Measurements from ENCODE around the gene SEC16A.

SEC16A gene

DNA sequence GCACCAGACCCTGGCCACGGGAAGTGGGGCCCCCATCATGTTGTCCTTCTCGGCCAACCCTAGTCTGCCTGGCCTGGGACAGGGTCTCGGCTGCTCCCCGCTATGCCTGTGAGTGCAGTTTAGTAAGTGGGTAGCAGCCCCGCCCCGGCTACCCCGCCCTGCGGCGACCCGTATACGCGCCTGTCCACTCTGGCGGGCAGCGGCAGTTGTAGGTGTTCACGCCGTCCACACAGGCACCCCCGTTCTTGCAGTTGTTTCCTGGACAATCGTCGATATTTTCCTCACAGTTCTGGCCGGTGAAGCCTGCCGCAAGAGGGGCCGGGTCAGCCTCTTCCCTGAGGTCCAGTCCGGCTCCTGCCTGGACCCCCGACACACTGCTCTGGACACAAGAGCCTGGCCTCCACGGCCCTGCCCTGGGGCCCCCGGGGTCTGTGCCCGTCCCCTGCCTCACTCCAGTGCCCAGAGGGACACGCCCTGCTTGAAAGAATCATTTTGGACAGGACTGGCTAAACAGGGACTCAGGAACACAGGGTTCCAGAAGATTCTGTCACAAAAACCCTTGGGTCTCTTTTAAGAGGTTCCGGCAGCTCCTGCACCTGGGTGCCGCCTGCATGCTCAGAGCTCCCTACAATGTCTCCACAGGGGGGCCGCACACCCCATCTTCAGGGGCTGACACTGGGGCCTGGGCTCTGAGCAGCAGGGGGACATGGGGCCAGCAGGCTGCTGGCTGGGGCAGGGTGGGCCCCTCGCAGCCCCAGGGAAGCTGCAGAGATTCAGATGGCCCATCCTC, 36.6 kb upstream of the SEC16A start:
- no peak for DNase-seq

GRCh38 chr9:136518623-136519022, 35.8 kb upstream of the SEC16A start:
- no peak for DNase-seq

DNA sequence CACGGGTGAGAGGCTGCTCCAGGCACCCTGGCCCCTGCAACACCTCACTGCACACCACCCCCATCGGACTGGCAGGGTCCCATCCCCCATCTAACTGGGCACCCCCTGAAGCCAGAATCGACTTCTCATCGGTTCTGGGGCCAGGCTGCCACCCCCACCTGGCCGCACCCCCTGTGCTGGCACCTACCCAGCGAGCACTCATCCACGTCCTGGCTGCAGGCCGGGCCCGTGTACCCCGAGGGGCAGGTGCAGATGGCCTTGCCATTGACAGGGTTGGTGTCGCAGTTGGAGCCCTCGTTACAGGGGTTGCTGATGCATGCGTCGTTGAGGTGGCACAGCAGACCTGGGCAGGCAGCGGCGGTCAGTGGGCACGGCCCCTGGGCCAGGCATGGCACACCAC, 35.1 kb upstream of the SEC16A start:
- DNase-seq: no peak

DNA sequence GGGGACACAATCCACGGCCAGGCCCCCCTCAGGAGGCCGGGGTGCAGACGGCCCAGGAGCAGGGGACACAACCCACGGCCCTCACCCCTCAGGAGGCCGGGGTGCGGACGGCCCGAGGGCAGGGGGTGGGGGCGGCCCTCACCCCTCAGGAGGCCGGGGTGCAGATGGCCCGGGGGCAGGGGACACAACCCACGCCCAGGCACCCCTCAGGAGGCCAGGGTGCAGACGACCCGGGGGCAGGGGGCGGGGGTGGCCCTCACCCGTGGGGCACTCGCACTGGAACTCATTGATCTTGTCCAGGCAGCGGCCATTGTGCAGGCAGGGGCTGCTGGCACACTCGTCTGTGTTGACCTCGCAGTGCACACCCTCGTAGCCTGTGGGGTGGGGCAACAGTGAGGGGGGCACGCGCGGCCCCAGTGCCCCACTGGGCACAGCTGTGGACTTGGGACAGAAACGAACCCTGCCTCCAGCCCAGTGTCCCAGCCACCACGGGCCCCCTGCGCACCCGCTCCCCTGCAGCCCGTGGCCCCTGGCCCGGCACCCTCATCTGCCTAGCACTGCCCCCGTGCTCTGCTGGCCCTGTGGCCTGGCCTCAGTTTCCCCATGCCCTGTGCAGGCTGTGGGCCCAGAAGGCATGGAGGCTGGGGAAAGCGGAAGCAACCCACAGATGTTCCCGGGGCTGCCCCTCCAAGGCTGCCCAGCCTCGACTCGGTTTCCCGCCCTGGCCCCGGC, 34.3 kb upstream of the SEC16A start:
- no peak for DNase-seq

GRCh38 chr9:136516191-136516654, 33.4 kb upstream of the SEC16A start:
- DNase-seq: no peak

- DNase-seq: no peak
These were observed 32.4 kb upstream of the SEC16A start for GRCh38 chr9:136515276-136515675.

DNA sequence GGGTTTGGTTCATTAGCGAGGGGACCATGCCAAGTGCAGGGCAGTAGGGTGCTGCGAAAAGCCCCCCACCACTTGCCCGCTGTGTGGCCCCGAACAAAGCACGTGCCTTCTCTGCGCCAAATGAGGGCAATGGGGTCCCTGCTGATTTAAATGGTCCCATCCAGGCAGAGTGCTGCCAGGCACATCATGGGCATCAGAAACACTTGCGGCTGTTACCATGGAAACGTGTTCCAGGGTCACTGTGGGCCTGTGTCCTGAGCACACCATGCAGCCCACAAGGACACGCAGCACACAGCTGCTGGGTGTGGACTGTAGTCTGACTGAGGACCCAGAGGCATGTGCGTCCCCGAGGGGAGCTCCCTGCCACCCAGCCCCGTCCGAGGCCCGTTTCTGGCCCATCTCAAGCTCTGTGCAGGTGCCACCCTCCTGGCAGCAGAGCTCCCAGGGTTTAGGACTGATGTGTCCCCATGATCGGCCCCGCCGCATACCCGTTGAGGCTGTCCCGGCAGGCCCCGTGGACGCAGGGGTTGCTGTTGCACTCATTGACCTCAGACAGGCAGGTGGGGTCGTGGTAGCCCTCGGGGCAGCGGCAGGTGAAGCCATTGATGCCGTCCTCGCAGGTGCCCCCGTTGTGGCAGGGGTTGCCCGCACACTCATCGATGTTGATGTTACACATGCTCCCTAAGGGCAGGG, 31.3 kb upstream of the SEC16A start:
- no peak for DNase-seq

- no peak for DNase-seq
These were observed 30.4 kb upstream of the SEC16A start for GRCh38 chr9:136513191-136513590.

DNA sequence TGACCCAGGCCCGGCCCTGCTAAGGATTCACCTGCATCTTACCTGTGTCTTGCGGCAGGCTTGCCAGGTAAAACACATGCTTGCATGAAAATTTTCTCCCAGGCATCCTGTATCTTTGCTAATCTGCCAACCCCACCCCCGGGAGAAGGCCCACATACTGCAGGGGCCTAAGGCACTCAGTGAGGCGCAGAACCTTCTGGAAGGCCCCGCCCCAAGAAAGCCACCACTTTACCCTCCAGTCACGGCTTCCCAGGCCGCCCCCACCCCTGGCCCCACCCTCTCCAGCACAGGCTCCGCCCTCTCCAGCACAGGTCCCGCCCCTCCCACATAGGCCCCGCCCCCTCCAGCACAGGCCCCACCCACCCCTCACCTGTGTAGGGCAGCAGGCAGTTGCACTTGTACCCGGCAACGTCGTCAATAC, 29.8 kb upstream of the SEC16A start:
- no peak for DNase-seq

DNA sequence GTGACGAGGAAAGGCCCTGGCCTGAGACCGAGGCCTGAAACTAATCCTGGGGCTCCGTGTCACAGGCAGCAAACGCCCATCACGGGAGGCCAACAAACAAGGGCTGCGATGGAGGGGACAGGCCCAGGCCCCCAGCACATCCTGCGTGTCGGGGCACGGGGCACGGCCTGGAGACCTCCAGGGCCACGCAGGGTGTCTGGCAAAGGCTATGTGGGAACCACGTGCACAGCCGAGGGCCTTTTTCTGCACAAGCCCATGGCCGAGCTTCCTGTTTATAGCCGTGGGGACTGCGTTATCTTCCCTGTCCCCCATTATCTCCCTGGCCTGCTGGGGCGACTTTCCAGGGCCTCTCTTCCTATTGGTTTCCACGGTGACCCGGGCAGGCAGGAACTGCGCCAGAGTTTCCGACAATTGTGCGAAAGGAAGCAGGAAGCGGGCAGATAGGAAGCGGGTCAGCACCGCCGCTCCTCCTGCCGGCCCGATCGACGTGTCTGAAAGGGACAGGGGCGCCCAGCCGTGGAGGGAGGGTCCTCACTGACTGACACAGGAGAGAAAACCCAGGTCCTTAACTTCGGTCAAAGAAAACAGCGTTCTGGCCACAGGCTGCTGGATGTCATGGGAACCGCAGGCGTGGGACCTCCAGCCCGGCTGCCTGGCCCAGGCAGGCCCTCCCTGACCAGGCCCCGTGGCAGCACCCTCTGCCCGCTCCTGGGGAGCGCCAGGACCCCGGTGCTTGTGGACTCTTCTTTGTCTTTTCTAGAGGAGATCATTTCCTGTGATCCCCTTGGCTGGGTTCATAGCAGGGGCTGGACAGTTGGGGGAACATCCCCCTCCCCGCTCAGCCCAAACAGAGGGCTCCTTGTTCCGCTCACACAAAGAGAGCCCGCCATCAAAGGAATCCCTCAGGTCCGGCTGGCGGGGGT, 29.1 kb upstream of the SEC16A start:
- no peak for DNase-seq

DNA sequence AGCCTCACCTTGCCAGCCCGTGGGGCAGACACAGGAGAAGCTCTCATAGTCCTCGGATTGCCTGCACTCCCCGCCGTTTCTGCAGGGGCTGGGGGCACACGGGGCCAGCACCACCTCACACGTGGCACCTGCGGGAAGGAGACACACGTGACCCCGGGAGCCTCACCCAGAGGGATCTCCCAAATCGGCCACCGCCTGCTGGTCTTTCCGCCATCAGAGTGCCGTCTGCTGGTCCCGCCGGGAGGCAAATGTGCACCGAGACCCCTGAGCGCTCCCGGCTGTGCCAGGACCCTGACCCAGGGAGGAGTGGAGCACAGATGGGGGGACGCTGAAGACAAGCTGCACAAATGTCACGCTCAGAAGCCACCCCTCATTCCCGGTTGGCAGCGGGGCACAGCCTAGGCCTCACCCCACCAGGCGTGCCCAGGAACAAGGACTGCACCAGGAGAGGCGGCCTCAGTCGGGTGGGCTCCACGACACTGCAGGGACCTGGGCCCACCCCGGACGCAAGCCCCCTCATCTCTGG, 28.4 kb upstream of the SEC16A start:
- no peak for DNase-seq

- no peak for DNase-seq
These were observed 27.7 kb upstream of the SEC16A start for GRCh38 chr9:136510561-136510960.

- no peak for DNase-seq
These were observed 26.7 kb upstream of the SEC16A start for GRCh38 chr9:136509549-136509948.

- no peak for DNase-seq
These were observed 26.1 kb upstream of the SEC16A start for GRCh38 chr9:136508729-136509500.

DNA sequence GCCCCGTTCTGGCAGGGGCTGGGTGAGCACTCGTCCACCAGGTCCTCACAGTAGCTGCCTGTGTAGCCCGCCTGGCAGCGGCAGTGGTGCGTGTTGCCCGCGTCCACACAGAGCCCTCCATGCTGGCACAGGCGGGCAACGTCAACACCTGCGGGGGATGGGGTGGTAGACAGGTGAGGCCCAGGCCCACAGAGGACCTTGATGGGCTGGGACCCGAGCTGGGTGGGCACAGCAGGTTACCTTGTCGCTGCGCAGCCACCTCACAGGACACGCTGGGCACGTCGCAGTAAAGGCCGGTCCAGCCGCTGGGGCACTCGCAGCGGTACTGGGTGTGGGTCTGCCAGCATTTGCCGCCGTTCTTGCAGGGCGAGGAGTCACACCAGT, 25.1 kb upstream of the SEC16A start:
- DNase-seq: no peak

DNA sequence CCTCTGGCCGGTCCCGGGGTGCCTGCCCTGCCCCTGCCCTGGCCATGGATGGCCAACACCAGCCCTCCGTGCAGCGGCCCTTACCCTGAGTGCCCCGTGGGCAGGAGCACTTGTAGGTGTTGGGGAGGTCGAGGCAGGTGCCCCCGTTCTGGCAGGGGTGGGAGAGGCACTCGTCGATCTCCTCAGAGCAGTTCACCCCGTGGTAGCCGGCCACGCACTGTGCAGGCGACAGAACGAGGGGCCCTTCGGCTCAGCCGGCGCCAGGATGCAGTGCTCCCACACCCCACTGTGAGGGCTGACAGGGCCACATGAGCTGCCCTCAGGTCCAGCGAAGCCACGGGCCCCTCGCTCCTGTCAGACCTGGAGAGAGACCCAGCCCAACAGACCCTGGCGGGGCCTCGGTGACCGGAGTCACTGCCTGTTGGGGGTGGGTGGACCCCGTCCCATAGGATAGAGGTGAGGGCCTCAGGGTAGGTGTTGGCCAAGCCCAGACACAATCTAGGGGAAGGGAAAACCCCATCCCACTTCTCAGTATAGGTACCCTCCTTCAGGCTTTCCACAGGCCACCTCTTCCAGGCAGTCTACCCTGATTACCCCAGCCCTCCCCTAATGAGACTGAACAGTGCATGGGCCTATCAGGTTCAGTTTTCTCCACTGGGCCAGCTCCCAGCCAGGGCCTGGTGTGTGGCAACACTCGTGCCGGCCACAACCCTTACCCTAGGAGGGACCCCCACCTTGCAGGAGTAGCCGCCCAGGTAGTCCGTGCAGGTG, 24.6 kb upstream of the SEC16A start:
- no peak for DNase-seq

- DNase-seq: no peak
These were observed 23.6 kb upstream of the SEC16A start for GRCh38 chr9:136506425-136506824.

- DNase-seq: no peak
These were observed 22.9 kb upstream of the SEC16A start for GRCh38 chr9:136505406-136506403.

Measured in NCI-H187 (cell line).